ENCODE data around the gene CENPVL2. TPM values are rescaled to one million over a fixed set of nuclear protein-coding genes. Genes with fewer than 3 reads are reported as not detected.

The CENPVL2 gene
- polyA plus RNA-seq, result 0.35 and 0.92 TPM in 2 replicates

GRCh38 chrX:51682720-51683062 lies at the start of gene CENPVL2:
TSS of gene CENPVL2 (minus strand) at chrX:51682831. CDS start at chrX:51682831, 0 bp downstream.

DNA sequence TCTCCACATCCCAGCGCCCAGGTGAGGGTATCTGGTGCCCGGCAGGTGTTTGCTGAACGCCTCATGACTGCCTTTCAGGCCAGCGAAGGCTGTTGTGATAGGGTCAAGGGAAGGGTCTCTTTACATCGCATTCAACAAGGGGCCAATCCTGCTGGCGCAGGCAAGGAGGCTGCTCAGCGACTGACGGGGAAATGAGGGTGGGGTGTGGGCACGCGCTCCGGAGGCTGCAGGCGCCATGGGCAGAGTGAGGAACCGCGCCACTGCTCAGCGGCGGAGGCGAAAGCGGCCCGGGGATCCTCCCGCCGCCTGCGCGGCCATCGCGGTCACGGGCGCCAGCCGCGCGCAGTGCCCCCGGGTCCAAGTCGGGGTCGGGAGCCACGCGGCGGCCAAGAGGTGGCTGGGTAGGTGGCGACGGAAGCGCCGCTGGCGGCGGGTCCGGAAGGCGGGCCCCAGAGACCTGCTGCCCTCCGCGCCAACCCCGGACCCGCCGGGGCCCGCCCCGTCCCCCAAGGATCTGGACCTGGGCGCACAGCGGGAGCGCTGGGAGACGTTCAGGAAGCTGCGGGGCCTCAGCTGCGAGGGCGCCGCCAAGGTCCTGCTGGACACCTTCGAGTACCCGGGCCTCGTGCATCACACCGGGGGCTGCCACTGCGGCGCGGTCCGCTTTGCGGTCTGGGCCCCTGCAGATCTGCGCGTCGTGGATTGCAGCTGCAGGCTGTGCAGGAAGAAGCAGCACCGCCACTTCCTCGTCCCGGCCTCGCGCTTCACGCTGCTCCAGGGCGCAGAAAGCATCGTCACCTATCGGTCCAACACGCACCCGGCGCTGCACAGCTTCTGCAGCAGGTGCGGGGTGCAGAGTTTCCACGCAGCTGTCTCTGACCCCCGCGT lies 27.9 kb upstream of the CENPVL2 start, which contains the start of gene CENPVL1:
TSS of gene CENPVL1 (plus strand) at position 236 of the 888 bp plus-strand sequence. CDS start at position 236, 0 bp downstream.

Other genes starting within 250 kb of the CENPVL2 start
- 6.3 and 17.3 TPM in 2 replicates for gene NUDT11, start 186.2 kb downstream of the CENPVL2 start, polyA plus RNA-seq
- gene CENPVL3, start 63.9 kb downstream of the CENPVL2 start, polyA plus RNA-seq, result not detected in 2 replicates
- gene CENPVL1, start 27.7 kb upstream of the CENPVL2 start, polyA plus RNA-seq, result 0.35 and 0.92 TPM in 2 replicates
- 17.6 and 39.0 TPM in 2 replicates for gene GSPT2, start 60.6 kb upstream of the CENPVL2 start, polyA plus RNA-seq
- 295 and 301 TPM in 2 replicates for gene MAGED1, start 210.8 kb upstream of the CENPVL2 start, polyA plus RNA-seq

Data from Purkinje cell (primary cell).